ENCODE data around the gene HBEGF.
A peak's percentile ranks its signal among the peaks of the same experiment; 100 is the strongest.

The HBEGF gene

DNA sequence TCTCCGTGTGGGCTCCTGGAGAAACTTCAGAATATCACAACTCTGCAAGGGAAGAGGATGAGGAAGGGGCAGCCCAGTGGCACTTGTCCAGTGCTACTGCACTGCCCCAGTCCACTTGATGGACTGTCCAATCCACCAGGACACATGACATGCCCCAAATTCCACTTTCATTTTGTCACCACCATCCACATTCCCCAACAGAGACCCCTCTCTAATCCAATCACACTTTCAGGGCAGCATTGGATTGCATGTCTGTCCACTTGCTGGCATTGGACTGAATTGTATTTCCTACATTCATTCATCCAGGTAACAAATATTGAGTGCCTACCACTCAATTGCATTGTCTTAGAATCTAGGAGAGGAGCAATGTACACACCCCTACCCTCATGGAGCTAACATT, 14.8 kb downstream of the HBEGF start:
- DNase-seq: no peak

DNA sequence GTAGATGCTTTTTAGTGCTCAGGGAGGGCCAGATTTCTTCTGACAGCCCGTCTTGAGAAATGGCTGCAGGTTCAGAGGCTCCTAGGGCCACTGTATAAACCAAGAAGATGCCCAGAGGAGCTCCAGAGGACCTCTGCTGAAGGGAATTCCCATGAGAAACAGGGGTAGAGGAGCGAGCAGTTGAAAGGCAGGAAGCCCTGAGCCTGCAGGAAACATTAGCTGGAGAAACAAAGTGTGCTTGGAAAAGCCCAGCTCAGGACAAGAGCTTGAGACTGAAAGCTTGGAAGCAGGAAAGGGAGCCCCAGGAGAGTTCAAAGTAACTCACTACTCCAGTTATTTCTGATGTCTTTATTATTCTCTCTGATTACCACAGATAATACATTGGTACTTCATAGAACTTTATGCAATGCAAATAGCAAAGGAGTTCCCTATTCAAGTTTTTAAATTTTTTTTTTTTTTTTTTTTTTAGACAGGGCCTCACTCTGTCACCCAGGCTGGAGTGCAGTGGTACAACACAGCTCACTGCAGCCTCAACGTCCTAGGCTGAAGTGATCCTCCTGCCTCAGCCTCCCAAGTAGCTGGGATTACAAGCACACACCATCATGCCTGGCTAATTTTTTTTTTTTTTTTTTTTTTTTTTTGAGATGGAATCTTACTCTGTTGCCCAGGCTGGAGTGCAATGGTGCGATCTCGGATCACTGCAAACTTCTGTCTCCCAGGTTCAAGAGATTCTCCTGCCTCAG, 16.5 kb downstream of the HBEGF start:
- no peak for DNase-seq

DNA sequence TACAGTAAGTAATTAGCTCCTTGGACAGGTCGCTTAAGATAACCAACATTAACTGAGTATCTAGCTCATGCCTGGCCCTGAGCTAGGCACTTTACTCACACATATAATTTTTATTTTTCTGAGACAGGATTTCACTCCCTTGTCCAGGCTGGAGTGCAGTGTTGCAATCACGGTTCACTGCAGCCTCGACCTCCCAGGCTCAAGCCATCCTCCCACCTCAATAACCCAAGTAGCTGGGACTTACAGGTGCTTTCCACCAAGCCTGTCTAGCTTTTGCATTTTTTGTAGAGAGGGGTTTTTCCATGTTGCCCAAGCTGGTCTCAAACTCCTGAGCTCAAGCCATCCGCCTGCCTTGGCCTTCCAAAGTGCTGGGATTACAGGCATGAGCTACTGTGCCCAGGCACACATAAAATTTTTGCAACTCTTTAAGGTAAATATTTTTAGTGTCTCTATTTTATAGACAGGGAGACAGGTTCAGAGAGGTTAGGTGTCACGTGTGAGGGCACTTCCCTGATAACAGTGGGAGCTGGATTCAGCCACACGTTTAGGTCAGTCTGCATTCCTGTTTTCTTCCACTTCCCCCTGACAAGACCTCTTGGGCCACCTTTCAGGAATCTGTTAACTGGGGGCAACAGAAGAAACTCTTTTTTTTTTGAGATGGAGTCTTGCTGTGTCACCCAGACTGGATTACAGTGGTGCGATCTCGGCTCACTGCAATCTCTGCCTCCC, 18.2 kb downstream of the HBEGF start:
- no peak for DNase-seq

DNA sequence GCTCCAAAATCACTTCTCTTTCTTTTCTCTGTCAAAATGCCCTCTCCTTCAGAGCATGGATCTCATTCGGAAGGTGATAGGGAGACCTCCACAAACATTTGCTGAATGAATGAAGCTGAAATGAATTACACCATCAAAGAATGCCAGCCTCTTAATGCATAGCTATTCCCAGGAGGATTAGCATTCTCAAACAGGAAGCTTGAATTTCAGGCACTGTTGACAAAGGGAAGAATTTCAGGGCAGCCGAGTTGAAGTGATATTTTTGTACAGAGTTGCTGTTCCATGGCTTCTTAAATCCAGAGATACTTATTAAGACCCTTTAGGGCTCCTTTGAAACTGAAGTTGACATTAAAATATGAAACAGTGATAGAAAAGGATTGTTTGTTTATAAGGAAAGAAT, 18.8 kb downstream of the HBEGF start:
- DNase-seq: no peak

DNA sequence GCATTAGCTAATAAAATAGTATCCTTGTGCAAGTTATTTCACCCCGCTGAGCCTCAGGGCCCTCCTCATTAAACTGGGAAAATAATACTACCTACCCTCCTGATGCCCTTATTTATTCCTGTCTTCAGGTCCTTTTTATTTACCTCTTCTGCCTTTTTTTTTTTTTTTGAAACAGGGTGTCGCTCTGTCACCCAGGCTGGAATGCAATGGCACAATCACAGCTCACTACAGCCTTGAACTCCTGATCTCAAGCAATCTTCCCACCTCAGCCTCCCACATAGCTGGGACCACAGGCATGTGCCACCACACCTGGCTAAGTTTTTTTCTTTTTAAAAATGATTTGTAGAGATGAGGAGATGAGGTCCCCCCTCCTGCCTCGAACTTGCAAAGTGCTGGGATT, 20.9 kb downstream of the HBEGF start:
- DNase-seq: no peak

DNA sequence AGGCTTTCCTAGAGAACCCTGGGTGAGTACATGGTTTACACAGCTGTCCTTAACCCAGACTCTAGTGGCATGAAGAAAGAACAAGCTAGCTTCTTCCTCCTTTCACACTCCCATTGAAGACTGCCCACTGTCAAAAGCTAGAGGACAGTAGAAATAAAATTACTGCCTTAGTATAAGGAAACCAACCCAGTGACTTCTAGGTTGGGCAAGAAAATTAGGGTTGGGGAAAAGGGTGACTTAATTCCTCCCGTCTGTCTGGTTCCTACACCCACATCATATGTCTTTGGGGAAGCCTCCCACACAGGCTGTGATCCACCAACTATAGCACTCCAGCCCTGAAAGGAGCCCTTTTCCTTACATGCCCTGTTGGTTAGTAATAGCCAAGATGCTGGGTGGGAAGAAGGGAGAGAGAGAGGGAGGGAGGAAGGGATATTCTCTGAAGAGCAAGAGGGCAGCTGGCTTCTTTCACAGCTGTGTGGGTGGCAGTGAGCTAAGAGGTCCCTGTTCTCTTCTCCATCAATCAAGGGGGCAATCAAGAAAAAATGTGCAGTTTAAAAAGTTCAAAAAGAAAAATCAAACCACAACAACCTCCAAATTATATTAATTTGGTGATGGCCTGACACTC, 21.7 kb downstream of the HBEGF start:
- no peak for DNase-seq

DNA sequence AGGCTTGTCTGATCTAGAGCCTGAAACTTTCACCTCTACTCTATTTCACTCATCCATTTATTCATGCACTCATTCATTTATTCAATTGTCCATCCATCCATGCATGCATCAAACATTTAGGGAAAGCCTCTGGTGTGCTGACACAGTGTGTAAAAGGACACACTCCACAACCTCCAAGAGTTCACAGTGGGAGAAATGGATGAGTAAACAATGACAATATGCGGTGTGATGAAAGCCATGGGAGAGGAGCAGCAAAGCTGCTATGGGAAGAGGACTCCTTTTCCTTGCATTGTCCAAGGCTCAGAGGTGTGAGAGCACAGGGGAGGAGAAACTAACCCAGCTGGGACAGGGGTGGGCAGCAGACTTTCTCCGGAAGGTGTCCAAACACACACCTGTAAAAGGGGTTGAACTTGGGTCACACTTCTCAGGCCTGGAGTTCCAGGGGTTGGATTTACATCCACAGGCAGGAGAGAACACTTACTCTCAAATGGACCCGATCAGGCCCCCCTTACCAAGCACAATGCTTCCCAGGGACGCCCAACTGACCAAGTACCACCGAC, 22.3 kb downstream of the HBEGF start:
- DNase-seq: no peak

DNA sequence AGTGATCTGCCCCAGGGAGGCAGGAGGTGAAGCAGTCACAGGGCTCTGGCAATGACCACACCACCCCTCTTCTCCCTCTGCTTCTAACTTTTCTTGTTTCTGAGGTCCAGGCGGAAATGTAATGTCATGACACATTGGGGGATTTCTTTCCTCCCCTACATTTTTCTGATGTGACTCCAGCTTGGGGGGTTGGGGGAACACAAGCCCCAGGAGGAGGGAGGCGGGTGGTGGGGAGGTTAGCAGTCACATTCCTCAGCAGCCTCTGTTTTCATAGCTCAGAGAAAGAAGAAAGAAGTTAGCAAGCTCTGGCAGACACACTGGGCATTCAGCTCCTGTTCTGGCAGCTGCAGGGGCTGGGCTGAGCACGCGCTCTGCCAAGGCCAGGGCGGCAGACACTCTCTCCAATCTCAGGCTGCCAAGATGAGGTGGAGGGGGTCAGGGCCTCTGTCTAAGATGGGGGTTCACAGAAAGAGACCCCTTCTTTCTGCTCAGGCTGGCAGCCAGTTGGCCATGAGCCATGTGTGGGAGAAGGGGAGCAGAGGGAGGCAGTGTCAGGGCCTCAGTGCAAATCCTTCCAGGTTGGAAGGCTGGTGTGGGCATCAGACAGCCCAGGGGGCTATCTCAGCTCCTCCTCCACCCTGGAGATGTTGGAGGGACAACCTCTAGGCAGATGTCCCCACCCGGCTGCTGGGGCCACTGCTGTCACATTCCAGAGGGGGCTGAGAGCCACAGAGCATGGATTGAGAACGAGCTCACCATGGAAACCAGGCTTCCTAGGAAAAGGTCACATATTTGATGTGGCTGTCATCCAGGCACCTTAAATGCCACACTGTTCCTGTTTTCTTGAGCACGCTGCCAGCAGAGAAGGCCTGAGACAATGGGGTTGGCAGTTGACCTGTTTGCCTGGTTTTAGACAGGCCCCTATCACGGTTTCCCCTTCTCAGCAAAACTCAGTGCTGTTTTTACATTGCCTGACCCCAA, 23.4 kb downstream of the HBEGF start:
- no peak for DNase-seq

DNA sequence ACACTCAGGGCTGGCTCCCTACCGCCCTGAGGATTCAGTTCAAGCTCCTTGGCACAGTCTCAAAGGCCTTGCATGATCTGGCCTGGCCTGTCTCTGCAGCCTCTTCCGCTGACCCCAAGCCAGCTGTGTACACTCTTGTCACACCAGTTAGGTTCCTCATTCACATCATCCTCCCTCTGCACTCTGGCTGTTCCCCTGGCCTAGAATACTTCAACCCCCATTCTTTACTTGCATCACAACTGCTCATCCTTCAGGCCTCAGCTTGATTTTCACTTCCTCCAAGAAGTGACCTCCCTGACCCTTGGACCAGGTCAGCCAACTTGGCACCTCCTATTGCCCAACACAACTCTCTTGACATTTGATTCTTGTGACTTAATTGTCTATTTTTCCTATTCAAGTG, 24.6 kb downstream of the HBEGF start:
- DNase-seq: no peak

DNA sequence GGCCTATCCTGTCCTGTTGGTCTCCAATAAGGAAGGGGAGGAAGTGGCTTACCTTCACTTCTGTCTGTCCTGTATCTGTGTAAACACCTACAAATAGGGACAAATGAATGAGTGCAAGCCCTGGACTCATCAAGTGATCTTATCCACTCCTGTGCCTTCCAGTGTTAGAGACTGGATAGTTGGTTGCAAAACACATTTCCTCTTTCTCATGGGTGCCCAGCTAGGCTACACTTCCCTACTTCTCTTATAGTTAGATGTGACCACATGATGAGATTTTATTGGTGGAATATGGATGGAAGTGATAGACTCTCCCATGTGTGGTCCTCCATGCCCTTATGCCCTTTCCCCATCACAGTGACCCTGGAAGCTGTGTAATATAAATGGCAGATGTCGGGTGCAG, 26.6 kb downstream of the HBEGF start:
- DNase-seq: no peak

DNA sequence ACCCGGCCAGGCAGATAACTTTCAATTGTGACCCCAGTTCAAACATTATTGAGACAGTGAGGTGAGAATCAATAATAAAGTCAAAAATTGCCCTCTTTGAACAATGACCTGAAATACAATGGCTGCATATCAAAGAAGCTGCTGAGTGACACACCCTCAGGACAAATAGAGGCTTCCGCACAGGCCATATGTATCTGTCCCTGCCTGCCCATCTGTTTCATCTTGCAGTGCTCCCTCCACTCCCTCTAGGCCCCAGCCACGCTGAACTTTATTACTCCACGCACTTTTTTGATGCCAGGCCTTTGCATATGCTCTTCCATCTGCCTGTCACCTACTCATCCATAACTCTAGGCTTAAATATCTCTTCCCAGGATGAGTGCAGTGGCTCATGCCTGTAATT, 27.6 kb downstream of the HBEGF start:
- DNase-seq: no peak

DNA sequence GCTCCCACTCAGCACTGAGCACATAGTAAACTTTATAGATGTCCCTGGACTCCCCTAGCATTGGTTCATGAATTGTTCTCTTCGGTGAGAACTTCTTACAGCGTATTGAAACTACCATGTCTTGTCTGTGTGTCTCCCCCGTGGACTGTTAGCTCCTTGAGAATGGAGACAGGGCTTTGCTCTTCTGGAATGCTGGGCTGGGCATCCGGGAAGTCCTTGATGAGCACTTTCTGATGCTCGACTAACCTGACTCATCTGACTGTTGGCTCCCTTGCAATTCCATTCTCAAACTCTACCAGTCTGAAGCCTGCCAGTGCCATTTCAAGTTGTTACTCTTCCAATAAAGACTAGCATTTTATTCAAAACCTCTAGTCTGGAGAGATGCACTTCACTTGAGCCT, 28.5 kb downstream of the HBEGF start:
- no peak for DNase-seq

DNA sequence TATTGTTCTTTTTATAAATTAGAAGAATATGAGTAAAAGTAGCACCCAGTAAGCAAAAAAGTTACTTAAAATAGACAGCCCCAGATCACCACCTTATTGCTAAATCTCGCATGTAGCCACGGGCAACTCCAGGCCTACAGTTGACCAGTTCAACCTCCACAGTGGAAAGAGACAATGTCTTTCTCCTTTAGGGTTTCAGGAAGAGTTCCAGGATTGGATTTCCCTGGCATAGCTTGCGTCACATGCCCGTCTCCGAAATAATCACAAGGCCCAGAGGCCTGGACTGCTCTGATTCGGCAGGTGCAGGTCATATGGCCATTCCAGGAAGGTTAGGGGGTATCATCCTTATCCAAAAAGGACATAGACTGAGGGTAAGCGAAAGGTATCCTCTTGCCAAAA, 33.6 kb downstream of the HBEGF start:
- no peak for DNase-seq

DNA sequence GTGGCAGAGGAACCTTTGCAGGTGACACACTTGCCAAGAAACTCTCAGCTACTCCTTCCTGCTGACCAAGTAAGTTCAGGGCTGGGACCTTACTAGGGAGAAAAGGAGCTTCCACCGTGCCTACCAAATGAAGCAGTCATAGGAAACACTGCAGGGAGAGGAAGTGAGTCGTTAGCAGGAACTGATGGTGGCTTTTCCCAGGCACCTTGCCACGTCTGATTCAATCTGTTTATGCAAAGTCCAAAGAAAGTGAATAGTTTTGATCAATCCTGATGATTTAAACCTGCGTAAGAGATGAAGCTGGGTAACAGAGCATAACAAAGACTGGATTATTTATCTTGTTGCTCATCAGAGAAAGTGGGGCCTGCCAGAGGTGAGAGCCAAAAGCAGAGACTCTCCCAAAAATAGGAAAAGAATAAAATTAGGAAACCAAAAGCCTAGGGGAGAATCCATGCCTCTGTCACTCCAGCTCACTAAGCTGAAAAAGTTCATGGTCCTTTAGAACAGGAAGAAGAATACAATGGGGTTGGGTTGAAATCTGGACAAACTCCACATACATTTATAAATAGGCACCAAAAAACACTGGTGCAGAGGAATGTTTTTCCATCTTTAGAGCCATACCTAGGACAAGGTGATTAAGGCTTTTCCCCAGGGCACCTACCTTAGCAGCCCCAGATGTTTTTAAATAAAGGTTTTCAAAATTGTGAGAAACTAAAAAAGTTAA, 34.2 kb downstream of the HBEGF start:
- no peak for DNase-seq

DNA sequence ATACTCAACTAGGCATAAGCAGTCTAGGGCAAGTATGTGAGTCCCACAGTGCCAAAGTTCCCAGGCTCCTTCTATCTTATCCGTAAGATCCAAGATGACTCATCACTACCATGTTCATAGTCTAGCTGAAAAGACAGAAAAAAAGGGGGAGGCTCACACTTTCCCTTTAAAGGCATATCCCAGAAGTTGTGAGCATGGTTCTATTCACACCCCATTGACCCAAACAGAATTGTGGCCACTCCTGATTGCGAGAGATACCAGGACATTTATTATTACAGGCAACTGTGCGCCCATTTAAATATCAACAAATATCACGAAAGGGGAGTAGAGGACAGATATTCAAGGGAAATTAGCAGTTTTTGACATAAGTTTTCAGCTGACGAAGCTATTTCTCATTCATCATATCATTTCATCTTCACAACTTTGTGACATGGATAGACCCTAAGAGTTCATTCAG, 35.4 kb downstream of the HBEGF start:
- DNase-seq: no peak

DNA sequence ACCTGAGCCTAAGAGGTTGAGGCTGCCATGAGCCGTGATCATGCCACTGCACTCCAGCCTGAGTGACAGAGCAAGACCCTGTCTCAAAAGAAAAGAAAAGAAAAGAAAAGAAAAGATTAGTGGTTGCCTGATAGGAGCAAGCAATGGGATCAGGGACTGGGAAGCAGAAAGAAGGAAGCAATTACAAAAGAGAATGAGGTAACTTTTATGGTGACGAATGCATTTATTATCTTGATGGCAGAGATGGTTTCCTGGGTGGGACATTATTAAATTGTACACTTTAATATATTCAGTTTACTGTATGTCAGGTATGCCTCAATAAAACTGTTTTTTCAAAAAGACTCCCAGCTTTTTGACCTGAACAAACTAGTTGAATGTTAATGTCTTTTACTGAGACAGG, 36.0 kb downstream of the HBEGF start:
- DNase-seq: no peak

DNA sequence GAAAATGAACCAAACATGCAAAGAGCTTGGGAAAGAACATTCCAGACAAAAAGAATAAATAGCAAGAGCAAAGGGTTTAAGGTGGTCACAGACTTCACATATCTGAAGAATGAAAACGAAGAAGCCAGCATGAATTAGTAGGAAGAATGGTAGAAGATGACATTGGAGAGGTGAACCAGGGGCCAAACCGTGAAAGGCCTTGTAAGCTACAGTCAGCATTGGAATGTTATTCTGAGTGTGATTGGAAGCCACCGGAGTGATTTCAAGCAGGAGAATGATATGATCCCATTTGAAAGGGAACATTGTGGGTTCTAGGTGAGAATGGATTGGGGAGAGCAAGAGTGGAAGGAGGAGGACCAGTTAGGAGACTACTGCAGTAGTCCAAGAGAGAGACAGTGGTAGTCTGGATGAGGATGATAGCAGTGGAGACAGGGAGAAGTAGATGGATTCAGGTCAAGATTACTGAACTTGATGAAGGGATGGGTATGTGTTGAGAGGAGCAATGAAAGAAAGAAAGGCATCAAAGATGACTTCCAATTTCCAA, 36.6 kb downstream of the HBEGF start:
- DNase-seq: no peak

DNA sequence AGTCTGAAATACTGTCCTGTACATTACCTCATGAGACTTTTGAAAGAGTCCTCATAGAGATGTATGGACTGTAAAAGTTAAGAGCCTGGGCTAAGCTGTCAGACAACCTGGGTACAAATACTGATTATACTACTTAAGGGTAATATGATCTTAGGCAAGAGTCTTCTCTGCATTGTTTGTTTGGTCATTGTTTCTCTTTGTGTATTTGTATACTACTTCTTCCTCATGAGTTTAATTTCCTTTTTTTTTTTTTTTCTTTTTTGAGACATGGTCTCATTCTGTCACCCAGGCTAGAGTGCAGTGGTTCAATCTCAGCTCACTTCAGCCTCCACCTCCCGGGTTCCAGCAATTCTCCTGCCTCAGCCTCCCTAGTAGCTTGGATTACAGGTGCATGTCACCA, 40.9 kb downstream of the HBEGF start:
- DNase-seq: no peak

DNA sequence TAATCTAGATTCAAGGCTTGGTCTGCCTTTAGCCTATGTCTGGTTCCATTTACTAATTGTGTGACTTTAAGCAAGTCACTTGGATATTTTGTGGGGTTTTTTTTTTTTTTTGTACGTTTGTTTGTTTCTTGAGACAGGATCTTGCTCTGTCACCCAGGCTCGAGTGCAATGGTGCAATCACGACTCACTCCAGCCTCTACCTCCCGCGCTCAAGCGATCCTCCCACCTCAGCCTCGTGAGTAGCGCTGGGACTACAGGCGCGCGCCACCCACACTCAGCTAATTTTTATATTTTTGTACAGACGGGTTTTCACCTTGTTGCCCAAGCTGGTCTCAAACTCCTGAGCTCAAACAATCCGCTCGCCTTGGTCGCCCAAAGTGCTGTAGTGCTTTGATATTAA, 42.4 kb downstream of the HBEGF start:
- no peak for DNase-seq

DNA sequence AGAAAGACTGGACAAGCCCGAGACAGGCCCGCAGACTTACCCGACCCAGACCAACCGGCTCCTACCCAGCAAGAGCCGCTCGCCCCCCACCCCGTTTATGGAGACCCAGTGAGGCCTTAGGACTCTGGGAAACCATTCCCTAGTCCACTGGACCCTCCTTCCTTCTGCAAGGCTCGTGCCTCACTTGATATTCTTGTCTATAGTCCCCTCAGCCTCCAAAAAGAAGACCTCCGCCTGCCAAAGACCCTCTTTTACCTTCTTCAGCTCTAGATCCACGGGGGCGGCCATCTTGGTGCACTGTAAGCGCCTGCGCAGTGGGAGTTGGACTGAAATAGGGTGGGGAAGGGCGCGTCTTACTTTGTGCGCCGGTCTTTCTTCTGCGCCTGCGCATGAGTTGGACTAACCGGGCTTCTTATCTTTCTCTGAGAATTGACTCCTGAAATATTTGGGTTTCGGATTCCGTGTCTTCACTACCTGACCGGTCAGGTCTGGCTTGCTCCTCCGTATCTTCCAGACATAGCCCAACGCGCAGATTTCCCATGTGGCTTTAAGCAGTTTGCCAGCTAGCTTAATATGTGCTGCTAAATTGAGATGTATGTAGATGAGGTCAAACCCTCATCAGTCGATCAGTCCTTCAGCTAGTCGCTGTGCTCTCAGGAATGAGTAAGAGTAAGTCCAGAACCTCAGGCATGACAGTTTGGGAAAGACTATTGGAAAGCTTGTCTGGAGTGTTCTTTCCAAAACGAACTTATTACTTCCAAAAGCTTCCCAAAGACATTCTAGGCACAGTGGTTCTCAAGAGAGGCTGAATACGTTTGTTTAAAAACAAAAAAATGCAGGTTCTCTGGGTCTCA, 43.4 kb downstream of the HBEGF start, which contains the start of gene PFDN1:
Gene PFDN1, minus strand, starts transcription at position 316 of the 854 bp plus-strand sequence. Its CDS starts 28 bp downstream, at position 288.
- peak; percentile 57 to 84 for DNase-seq

Data from NCI-H187 (cell line).